Kidney (tissue), 14 donors: ENCODE results near the gene TMEM183A. TPM values are rescaled to one million over a fixed set of nuclear protein-coding genes. Genes with fewer than 3 reads are reported as not detected.

ENCODE experiments used
- DNase-seq, 5 donors: peaks; one replicate each; pipeline ENCODE4 v3.0.0-alpha.2; 2013 to 2020
- FAIRE-seq: peaks from 2 replicates; lab custom pipeline; 2012; peaks lifted over from hg19 to GRCh38; lab: Jason Lieb, UNC
- H3K27ac ChIP-seq, 2 donors: one replicate each; pipeline ENCODE4 v1.7.0; 2013; ENCODE audit warnings: low read depth in 2 of 2, low read length in 2 of 2, inconsistent platforms in 1 of 2
- H3K27me3 ChIP-seq: one replicate; pipeline ENCODE4 v1.7.1; 2013; ENCODE audit warnings: low read length, inconsistent platforms; ENCODE audit not compliant: control insufficient read depth, insufficient read depth
- H3K36me3 ChIP-seq, 3 donors: one replicate each; pipeline versions ENCODE4 v1.7.0 to v1.7.1; 2013; ENCODE audit warnings: low read length in 3 of 3, control low read depth in 1 of 3, inconsistent platforms in 1 of 3; ENCODE audit not compliant: insufficient read depth in 3 of 3, control insufficient read depth in 2 of 3
- H3K4me1 ChIP-seq, 3 donors: one replicate each; pipeline versions ENCODE4 v1.7.0 to v1.7.1; 2013; ENCODE audit warnings: low read length in 3 of 3, inconsistent platforms in 1 of 3, low read depth in 1 of 3; ENCODE audit not compliant: control insufficient read depth in 2 of 3, insufficient read depth in 2 of 3
- H3K4me3 ChIP-seq, 3 donors: one replicate each; pipeline versions ENCODE4 v1.7.0 to v1.8.1; 2013; ENCODE audit warnings: low read length in 3 of 3, control low read depth in 1 of 3, inconsistent platforms in 1 of 3
- H3K9ac ChIP-seq, 3 donors: one replicate each; pipeline versions ENCODE4 v1.7.0 to v1.7.1; 2013; ENCODE audit warnings: low read length in 3 of 3, control low read depth in 1 of 3, inconsistent platforms in 1 of 3
- H3K9me3 ChIP-seq, 3 donors: one replicate each; pipeline versions ENCODE4 v1.7.0 to v1.7.1; 2013; ENCODE audit warnings: low read length in 3 of 3, control low read depth in 1 of 3, inconsistent platforms in 1 of 3; ENCODE audit not compliant: control insufficient read depth in 2 of 3, insufficient read depth in 1 of 3
- intact Hi-C: fragments of 100-400 bp; cut with DNase I; formaldehyde crosslinking; loops from one replicate; pipeline ENCODE4 v1.11.1; 2022
- polyA plus RNA-seq: library from polyadenylated mRNA; stranded (reverse); fragments of 350-450 nt; fragmentation: Illumina TruSeq; extraction: RNeasy Lipid Tissue Mini Kit (QIAGEN cat#74804); gene quantifications from one replicate; pipeline ENCODE4 v1.2.3, GENCODE V29; 2014; ENCODE audit warnings: low read depth, low replicate concordance; ENCODE audit not compliant: insufficient read depth
- total RNA-seq: library from RNA; stranded (reverse); fragmentation: NEBNext Ultra II Directional; extraction: Animal tissue kit (Norgen Biotek cat#: 25700); gene quantifications from one replicate; pipeline ENCODE4 v1.2.1, GENCODE V29; 2021
- TF ChIP-seq, protein P1 (sequence below): IDR thresholded peaks from 3 replicates; pipeline ENCODE4 v1.5.1; 2012; ENCODE audit warnings: mild to moderate bottlenecking, moderate library complexity, borderline replicate concordance; ENCODE audit not compliant: insufficient read depth; ENCODE audit errors: extremely low read depth
- donor health status: control.
- donor health status: control.
- donor health status: control.
- donor health status: control.
- donor health status: control.
- donor health status: DM: yes; HTN: yes; CAD: no.
- donor health status: Normal renal cell carcinoma (clear cell type).

TMEM183A gene
- total and polyA plus RNA-seq, 2 donors from 2014 or later, result 47.5 to 47.9 TPM

DNA sequence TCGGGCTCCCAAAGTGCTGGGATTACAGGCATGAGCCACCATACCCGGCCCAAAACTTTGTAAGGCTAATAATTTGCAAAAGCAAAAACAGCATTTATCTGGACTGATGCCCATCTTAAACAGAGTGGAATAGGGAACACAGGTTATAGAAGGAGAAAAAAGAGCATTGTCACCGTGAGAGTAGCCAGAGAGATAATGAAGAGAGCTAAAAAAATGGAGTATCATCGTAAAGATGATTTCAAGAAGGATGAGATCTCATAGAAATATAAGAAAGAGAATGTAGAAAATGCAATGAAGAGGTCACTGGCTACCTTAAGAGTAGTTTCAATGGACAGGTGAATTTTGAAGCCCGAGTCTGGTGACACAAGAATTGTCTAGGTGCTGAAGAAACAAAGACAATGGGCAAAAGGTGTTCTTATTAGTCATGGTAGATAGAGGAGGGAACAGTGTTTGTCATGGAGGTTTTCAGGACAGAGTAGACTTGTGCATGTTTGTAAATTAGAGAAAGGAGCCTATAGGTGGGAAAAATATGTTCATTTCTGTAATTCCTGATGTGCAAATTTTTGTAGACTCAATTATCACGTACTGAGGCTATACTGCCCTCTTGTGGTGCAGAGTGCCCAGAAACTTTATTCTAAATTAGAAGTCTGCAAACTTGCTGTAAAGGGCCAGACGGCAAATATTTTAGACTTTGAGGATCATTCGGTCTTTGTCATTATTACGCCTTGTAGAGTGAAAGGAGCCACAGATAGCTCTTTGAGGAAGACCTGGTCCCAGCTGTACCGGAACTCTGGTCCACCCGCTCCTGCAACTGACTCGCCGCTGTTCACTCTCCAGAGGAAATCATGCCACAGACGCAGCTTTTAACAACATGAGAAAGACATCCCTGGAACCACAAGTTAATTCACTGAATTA lies 8.1 kb upstream of the TMEM183A start:
- FAIRE-seq (no peak), DNase-seq (peak in 3 of 5 donors; percentile 53 to 76 (median 62))
- Histone ChIP-seq H3K9me3 (no peaks in the 10 kb centered on the region), H3K9ac (no peak overlapping the region), H3K27ac (no peak overlapping the region), H3K4me1 (no peaks in the 10 kb centered on the region), H3K36me3 (no peaks in the 10 kb centered on the region), H3K4me3 (peak overlapping the region in 1 of 3 donors; percentile 13), H3K27me3 (peaks cover 3% of the 10 kb centered on the region)
- TF ChIP-seq, protein P1, sequence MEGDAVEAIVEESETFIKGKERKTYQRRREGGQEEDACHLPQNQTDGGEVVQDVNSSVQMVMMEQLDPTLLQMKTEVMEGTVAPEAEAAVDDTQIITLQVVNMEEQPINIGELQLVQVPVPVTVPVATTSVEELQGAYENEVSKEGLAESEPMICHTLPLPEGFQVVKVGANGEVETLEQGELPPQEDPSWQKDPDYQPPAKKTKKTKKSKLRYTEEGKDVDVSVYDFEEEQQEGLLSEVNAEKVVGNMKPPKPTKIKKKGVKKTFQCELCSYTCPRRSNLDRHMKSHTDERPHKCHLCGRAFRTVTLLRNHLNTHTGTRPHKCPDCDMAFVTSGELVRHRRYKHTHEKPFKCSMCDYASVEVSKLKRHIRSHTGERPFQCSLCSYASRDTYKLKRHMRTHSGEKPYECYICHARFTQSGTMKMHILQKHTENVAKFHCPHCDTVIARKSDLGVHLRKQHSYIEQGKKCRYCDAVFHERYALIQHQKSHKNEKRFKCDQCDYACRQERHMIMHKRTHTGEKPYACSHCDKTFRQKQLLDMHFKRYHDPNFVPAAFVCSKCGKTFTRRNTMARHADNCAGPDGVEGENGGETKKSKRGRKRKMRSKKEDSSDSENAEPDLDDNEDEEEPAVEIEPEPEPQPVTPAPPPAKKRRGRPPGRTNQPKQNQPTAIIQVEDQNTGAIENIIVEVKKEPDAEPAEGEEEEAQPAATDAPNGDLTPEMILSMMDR, result peak; percentile 83
- intact Hi-C loops, result no loop called here

DNA sequence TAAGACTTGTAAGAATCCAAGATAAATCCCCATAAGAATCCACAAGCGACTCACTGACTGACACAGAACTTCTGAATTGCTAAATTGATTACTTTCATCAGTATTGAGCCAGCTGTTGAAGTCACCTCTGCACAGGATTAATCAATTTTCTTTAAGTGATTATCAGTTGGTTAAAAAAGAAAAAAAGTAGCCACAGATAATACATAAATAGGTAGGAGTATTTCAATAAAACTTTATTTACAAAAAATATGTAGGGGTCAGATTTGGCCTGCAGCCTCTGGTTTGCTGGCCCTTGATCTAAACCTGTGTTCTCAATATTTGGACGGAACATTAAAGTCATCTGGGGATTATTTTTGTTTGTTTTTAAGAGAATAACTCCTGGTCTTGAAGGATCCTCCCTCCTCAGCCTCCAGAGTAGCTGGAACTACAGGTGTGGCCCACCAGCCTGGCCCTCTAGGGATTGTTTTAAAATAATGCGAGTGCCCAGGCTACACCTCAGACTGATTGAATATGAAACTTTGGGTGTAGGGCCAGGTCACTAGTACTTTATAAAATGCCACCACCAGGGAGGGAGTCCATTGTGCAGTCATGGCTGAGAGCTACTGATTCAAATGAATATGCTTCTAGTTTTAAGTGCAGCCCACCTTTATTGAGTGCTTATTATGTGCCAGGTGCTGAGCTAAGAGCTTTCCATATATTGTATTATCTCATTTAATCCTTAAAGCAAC lies 6.8 kb upstream of the TMEM183A start:
- FAIRE-seq (no peak), DNase-seq (no peak)

DNA sequence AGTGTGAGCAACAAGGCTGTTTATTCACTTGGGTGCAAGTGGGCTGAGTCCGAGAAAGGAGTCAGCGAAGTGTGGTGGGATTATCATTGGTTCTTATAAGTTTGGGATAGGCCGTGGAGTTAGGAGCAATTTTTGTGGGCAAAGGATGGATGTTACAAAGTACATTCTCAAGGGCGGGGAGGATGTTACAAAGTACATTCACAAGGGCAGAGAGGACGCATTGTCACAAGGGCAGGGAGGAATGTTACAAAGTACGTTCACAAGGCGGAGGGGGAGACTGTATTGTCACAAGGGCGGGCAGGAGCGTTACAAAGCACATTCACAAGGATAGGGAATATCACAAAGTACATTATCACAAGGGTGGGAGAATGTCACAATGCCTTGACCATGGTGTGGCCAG lies 5.2 kb upstream of the TMEM183A start:
- Histone ChIP-seq H3K27ac (no peak overlapping the region), H3K36me3 (no peaks in the 10 kb centered on the region), H3K4me1 (no peaks in the 10 kb centered on the region), H3K4me3 (no peak overlapping the region), H3K9me3 (no peaks in the 10 kb centered on the region), H3K27me3 (no peaks in the 10 kb centered on the region), H3K9ac (no peak overlapping the region)
- DNase-seq (no peak), FAIRE-seq (no peak)
- TF ChIP-seq, protein P1, result no peak
- intact Hi-C loops, result no loop called here

More for the DNA sequence above, 6.8 kb upstream of the TMEM183A start:
- Histone ChIP-seq H3K27ac (no peak overlapping the region), H3K36me3 (no peaks in the 10 kb centered on the region), H3K4me3 (no peak overlapping the region), H3K9me3 (no peaks in the 10 kb centered on the region), H3K27me3 (peaks cover 3% of the 10 kb centered on the region), H3K4me1 (no peaks in the 10 kb centered on the region), H3K9ac (no peak overlapping the region)
- intact Hi-C loops, result no loop called here
- TF ChIP-seq, protein P1, result no peak
